HepG2 (cell line): ENCODE measurements around the gene TPRG1. TPM values are rescaled to one million over a fixed set of nuclear protein-coding genes. Genes with fewer than 3 reads are reported as not detected.

Source experiments
- ATAC-seq: fragments of 200-7000 bp; cut with Tn5 transposase; 3 replicates; pipeline ENCODE4 v1.9.1; 2020; ENCODE audit warnings: mild to moderate bottlenecking, moderate library complexity
- BruUV-seq: library from RNA; stranded (reverse); fragments of 400-500 nt; replicated peaks from 2 replicates; lab custom pipeline; 2021; lab: Mats Ljungman, UMichigan
- CTCF ChIA-PET: fragments of 300-600 bp; formaldehyde crosslinking; extraction: SDS; loops from one replicate; lab custom pipeline; 2021; ENCODE audit warnings: low total read pairs, inconsistent platforms, low intra/inter-chr PET ratio; lab: Yijun Ruan, JAX
- POLR2A ChIA-PET: fragments of 350-600 bp; sonication (Branson Sonifier 250); formaldehyde crosslinking; loops from one replicate; lab custom pipeline; 2020; ENCODE audit warnings: antibody characterized with exemption, inconsistent platforms; lab: Yijun Ruan, JAX
- DNase-seq: peaks from one replicate; pipeline ENCODE4 v3.0.0-alpha.2; 2015; ENCODE audit warnings: low spot score
- FAIRE-seq: peaks from 3 replicates; lab custom pipeline; 2011; peaks lifted over from hg19 to GRCh38; lab: Jason Lieb, UNC
- H2AFZ ChIP-seq: one replicate; pipeline ENCODE4 v1.6.1; 2011; ENCODE audit warnings: low read length, inconsistent platforms
- H3K27ac ChIP-seq: fragments of 300-600 bp; 3 replicates; pipeline ENCODE4 v1.8.0; 2011; ENCODE audit warnings: mixed run types, mild to moderate bottlenecking, mixed read lengths, low read length, inconsistent platforms; ENCODE audit not compliant: insufficient read depth; ENCODE audit errors: extremely low read length
- H3K27me3 ChIP-seq, 2 experiments: fragments of 200-600 bp in 1 of 2; 2 replicates in 1 of 2; 3 replicates in 1 of 2; pipeline versions ENCODE4 v1.6.0 to v1.8.0; 2011; ENCODE audit warnings: low read length in 2 of 2, mild to moderate bottlenecking in 2 of 2, moderate library complexity in 2 of 2, inconsistent platforms in 1 of 2; ENCODE audit not compliant: insufficient read depth in 2 of 2, control insufficient read depth in 1 of 2
- H3K36me3 ChIP-seq, 2 experiments: fragments of 200-600 bp in 1 of 2; replicated peaks in 1 of 2; 2 replicates in 1 of 2; 3 replicates in 1 of 2; pipeline versions ENCODE4 v1.5.1 to v1.8.0; 2011; ENCODE audit warnings: low read length in 2 of 2, inconsistent platforms in 1 of 2; ENCODE audit not compliant: insufficient read depth in 2 of 2, control insufficient read depth in 1 of 2
- H3K4me1 ChIP-seq: 2 replicates; pipeline ENCODE4 v1.5.1; 2012; ENCODE audit warnings: low read length, inconsistent platforms; ENCODE audit not compliant: insufficient read depth
- H3K4me2 ChIP-seq: 2 replicates; pipeline ENCODE4 v1.6.0; 2011; ENCODE audit warnings: low read depth, low read length, inconsistent platforms
- H3K4me3 ChIP-seq, 3 experiments: fragments of 200-600 bp in 1 of 3; sonication (generic), shearing (Covaris generic) in 1 of 3; replicated peaks in 1 of 3; 2 replicates each; pipeline ENCODE4 v1.5.1; 2011 to 2016; ENCODE audit warnings: low read length in 3 of 3, inconsistent platforms in 2 of 3, low read depth in 2 of 3, mild to moderate bottlenecking in 2 of 3, control low read depth in 1 of 3, mixed read lengths in 1 of 3; ENCODE audit not compliant: insufficient read depth in 1 of 3
- H3K79me2 ChIP-seq: one replicate; pipeline ENCODE4 v1.6.1; 2011; ENCODE audit warnings: low read length, inconsistent platforms; ENCODE audit not compliant: insufficient read depth
- H3K9ac ChIP-seq: 2 replicates; pipeline ENCODE4 v1.6.0; 2011; ENCODE audit warnings: mild to moderate bottlenecking, low read depth, low read length, inconsistent platforms; ENCODE audit not compliant: insufficient read depth
- H3K9me3 ChIP-seq: 2 replicates; pipeline ENCODE4 v1.5.1; 2012; ENCODE audit warnings: mild to moderate bottlenecking, low read length
- H4K20me1 ChIP-seq: 2 replicates; pipeline ENCODE4 v1.6.0; 2011; ENCODE audit warnings: inconsistent platforms, mild to moderate bottlenecking, low read length, moderate library complexity; ENCODE audit not compliant: insufficient read depth
- JUND ChIP-seq: sonication (generic); formaldehyde crosslinking; IDR thresholded peaks from 2 replicates; pipeline ENCODE4 v1.8.0; 2022; ENCODE audit warnings: mild to moderate bottlenecking, missing genetic modification reagents
- NR2F2 ChIP-seq: IDR thresholded peaks from 2 replicates; pipeline ENCODE4 v1.6.1; 2012; ENCODE audit warnings: low read depth, inconsistent platforms, borderline replicate concordance
- PAWR ChIP-seq: sonication (generic); formaldehyde crosslinking; IDR thresholded peaks from 2 replicates; pipeline ENCODE4 v1.4.0; 2020; ENCODE audit warnings: missing genetic modification reagents, mild to moderate bottlenecking, borderline replicate concordance
- RFX1 ChIP-seq: fragments of 450-650 bp; IDR thresholded peaks from 2 replicates; pipeline ENCODE4 v1.6.1; 2017
- ZBTB7A ChIP-seq: sonication (generic); formaldehyde crosslinking; IDR thresholded peaks from 2 replicates; pipeline ENCODE4 v1.8.0; 2022; ENCODE audit warnings: mild to moderate bottlenecking, missing genetic modification reagents
- ZNF792 ChIP-seq: IDR thresholded peaks from 2 replicates; pipeline ENCODE4 v1.6.1; 2016
- ZNF816 ChIP-seq: sonication (generic); formaldehyde crosslinking; IDR thresholded peaks from 2 replicates; pipeline ENCODE4 v1.8.0; 2022; ENCODE audit warnings: missing genetic modification reagents, mild to moderate bottlenecking, borderline replicate concordance
- WGBS: methylation state at CpG from one replicate; pipeline ENCODE4 v1.1.6; 2017; ENCODE audit warnings: low lambda C conversion rate; 5-methylcytosine and 5-hydroxymethylcytosine counted together
- in situ Hi-C: cut with HindIII; loops from 2 replicates; pipeline ENCODE4 v1.10.0; 2017; ENCODE audit warnings: low pct_unique_long_range_greater_than_20kb; ENCODE audit not compliant: extremely low pct_ligation_motif_present
- intact Hi-C: fragments of 100-400 bp; cut with micrococcal nuclease; formaldehyde crosslinking; loops from one replicate; pipeline ENCODE4 v1.10.0; 2022; ENCODE audit not compliant: unreplicated experiment
- polyA plus RNA-seq, 8 experiments: library from polyadenylated mRNA; depleted of rRNA in 3 of 8; stranded (reverse) in 7 of 8; unstranded in 1 of 8; fragments of >200 nt; fragmentation: Illumina TruSeq in 4 of 8; extraction: Trizol in 4 of 8; gene quantifications; 2 replicates each; pipeline versions ENCODE4 v1.2.1 to v1.2.3, GENCODE V29; 2011 to 2016; ENCODE audit warnings: low read depth in 4 of 8, missing spikeins in 1 of 8, mixed read lengths in 1 of 8; ENCODE audit not compliant: insufficient read depth in 1 of 8
- total RNA-seq, 5 experiments: library from RNA; depleted of rRNA; stranded (reverse); fragments of >200 nt; fragmentation: Illumina TruSeq; extraction: Trizol; gene quantifications; 2 replicates each; pipeline ENCODE4 v1.2.3, GENCODE V29; 2016; ENCODE audit warnings: low read depth in 1 of 5
- TF ChIP-seq, protein P1 (sequence below): sonication (generic); formaldehyde crosslinking; conservative IDR thresholded peaks from 2 replicates; pipeline ENCODE4 v1.4.0; 2020; ENCODE audit warnings: missing genetic modification reagents
- TF ChIP-seq, protein P2 (sequence below): sonication (generic); formaldehyde crosslinking; IDR thresholded peaks from 2 replicates; pipeline ENCODE4 v1.4.0; 2020; ENCODE audit warnings: missing genetic modification reagents, mild to moderate bottlenecking, borderline replicate concordance
- TF ChIP-seq, protein P3 (sequence below): sonication (generic); formaldehyde crosslinking; IDR thresholded peaks from 2 replicates; pipeline ENCODE4 v1.4.0; 2020; ENCODE audit warnings: mild to moderate bottlenecking, missing genetic modification reagents
- TF ChIP-seq, protein P4 (sequence below): fragments of 450-650 bp; IDR thresholded peaks from 2 replicates; pipeline ENCODE4 v1.6.1; 2017

Gene TPRG1
- total and polyA plus RNA-seq, 2 of the 13 experiments (the other 11 are each of a cell fraction or from before 2014, with no cell fraction given): 0.17 TPM; not detected in 1

DNA sequence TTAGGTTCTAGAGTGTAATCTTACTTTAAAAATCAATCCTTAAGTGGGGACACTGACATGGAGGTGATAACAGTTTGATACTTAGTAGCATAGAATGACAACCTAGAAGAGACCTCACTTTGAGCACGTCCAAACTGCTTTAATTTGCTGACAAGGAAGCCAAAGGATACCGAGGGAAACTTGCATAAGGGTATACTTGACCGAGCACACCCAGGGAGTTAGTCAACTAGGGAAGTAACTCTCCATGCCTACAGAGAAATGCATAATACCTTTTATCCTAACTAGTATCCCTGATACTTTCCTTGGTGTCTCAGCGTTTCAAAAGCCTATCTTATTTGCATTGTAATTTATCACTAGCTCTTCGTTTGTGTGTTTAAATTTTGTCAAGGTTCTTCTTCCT is 5.5 kb upstream of the TPRG1 start:
- intact Hi-C loops: no loop called here
- no peak for FAIRE-seq

More for the DNA sequence above, 5.5 kb upstream of the TPRG1 start:
- Histone ChIP-seq H3K4me1 (no peaks in the 10 kb centered on the region), H4K20me1 (no peaks in the 10 kb centered on the region), H3K9me3 (no peaks in the 10 kb centered on the region), H3K4me3 (no peak overlapping the region), H3K27ac (no peak overlapping the region), H3K27me3 (no peaks in the 10 kb centered on the region), H3K36me3 (no peaks in the 10 kb centered on the region), H3K4me2 (no peak overlapping the region), H3K79me2 (no peaks in the 10 kb centered on the region), H3K9ac (no peak overlapping the region), H2AFZ (no peak overlapping the region)
- no peak for ATAC-seq
- DNase-seq: no peak
- POLR2A ChIA-PET: no interaction called here
- TF ChIP-seq JUND (CRISPR knock-in tag) (no peak), ZBTB7A (CRISPR knock-in tag) (no peak), ZNF816 (CRISPR knock-in tag) (no peak), RFX1 (no peak), PAWR (no peak), ZNF792 (CRISPR knock-in tag) (no peak), NR2F2 (no peak)
- TF ChIP-seq, protein P1, sequence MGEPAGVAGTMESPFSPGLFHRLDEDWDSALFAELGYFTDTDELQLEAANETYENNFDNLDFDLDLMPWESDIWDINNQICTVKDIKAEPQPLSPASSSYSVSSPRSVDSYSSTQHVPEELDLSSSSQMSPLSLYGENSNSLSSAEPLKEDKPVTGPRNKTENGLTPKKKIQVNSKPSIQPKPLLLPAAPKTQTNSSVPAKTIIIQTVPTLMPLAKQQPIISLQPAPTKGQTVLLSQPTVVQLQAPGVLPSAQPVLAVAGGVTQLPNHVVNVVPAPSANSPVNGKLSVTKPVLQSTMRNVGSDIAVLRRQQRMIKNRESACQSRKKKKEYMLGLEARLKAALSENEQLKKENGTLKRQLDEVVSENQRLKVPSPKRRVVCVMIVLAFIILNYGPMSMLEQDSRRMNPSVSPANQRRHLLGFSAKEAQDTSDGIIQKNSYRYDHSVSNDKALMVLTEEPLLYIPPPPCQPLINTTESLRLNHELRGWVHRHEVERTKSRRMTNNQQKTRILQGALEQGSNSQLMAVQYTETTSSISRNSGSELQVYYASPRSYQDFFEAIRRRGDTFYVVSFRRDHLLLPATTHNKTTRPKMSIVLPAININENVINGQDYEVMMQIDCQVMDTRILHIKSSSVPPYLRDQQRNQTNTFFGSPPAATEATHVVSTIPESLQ (CRISPR knock-in tag): no peak
- TF ChIP-seq, protein P2, sequence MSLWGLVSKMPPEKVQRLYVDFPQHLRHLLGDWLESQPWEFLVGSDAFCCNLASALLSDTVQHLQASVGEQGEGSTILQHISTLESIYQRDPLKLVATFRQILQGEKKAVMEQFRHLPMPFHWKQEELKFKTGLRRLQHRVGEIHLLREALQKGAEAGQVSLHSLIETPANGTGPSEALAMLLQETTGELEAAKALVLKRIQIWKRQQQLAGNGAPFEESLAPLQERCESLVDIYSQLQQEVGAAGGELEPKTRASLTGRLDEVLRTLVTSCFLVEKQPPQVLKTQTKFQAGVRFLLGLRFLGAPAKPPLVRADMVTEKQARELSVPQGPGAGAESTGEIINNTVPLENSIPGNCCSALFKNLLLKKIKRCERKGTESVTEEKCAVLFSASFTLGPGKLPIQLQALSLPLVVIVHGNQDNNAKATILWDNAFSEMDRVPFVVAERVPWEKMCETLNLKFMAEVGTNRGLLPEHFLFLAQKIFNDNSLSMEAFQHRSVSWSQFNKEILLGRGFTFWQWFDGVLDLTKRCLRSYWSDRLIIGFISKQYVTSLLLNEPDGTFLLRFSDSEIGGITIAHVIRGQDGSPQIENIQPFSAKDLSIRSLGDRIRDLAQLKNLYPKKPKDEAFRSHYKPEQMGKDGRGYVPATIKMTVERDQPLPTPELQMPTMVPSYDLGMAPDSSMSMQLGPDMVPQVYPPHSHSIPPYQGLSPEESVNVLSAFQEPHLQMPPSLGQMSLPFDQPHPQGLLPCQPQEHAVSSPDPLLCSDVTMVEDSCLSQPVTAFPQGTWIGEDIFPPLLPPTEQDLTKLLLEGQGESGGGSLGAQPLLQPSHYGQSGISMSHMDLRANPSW (CRISPR knock-in tag): no peak
- TF ChIP-seq, protein P3, sequence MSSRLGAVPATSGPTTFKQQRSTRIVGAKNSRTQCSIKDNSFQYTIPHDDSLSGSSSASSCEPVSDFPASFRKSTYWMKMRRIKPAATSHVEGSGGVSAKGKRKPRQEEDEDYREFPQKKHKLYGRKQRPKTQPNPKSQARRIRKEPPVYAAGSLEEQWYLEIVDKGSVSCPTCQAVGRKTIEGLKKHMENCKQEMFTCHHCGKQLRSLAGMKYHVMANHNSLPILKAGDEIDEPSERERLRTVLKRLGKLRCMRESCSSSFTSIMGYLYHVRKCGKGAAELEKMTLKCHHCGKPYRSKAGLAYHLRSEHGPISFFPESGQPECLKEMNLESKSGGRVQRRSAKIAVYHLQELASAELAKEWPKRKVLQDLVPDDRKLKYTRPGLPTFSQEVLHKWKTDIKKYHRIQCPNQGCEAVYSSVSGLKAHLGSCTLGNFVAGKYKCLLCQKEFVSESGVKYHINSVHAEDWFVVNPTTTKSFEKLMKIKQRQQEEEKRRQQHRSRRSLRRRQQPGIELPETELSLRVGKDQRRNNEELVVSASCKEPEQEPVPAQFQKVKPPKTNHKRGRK: no peak
- TF ChIP-seq, protein P4, sequence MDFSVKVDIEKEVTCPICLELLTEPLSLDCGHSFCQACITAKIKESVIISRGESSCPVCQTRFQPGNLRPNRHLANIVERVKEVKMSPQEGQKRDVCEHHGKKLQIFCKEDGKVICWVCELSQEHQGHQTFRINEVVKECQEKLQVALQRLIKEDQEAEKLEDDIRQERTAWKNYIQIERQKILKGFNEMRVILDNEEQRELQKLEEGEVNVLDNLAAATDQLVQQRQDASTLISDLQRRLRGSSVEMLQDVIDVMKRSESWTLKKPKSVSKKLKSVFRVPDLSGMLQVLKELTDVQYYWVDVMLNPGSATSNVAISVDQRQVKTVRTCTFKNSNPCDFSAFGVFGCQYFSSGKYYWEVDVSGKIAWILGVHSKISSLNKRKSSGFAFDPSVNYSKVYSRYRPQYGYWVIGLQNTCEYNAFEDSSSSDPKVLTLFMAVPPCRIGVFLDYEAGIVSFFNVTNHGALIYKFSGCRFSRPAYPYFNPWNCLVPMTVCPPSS: no peak
- no TSS peak for BruUV-seq
- CTCF ChIA-PET: no interaction called here
- 2% methylated on average over 5 of the region's 5 CpGs for WGBS
- in situ Hi-C loops: no loop called here
